HEK293T (cell line): ENCODE results near the gene EPGN.

ENCODE experiments used
- BHLHE40 ChIP-seq: fragments of 450-650 bp; IDR thresholded peaks from 2 replicates; pipeline ENCODE4 v1.6.1; 2016; ENCODE audit warnings: mild to moderate bottlenecking, moderate library complexity, borderline replicate concordance
- ELF4 ChIP-seq: fragments of 450-650 bp; IDR thresholded peaks from 2 replicates; pipeline ENCODE4 v1.6.1; 2017; ENCODE audit warnings: antibody characterized with exemption
- FOXA1 ChIP-seq: fragments of 450-650 bp; IDR thresholded peaks from 2 replicates; pipeline ENCODE4 v1.6.1; 2016; ENCODE audit warnings: mild to moderate bottlenecking
- FOXK2 ChIP-seq: fragments of 450-650 bp; IDR thresholded peaks from 2 replicates; pipeline ENCODE4 v1.6.1; 2016; ENCODE audit warnings: mild to moderate bottlenecking
- FOXM1 ChIP-seq: fragments of 450-650 bp; IDR thresholded peaks from 2 replicates; pipeline ENCODE4 v1.6.1; 2017; ENCODE audit warnings: mild to moderate bottlenecking, borderline replicate concordance
- HDGF ChIP-seq: fragments of 450-650 bp; IDR thresholded peaks from 2 replicates; pipeline ENCODE4 v1.6.1; 2017; ENCODE audit warnings: antibody characterized with exemption, borderline replicate concordance
- SP1 ChIP-seq: fragments of 450-650 bp; IDR thresholded peaks from 2 replicates; pipeline ENCODE4 v1.6.1; 2017
- SUZ12 ChIP-seq: fragments of 450-650 bp; IDR thresholded peaks from 2 replicates; pipeline ENCODE4 v1.6.1; 2016; ENCODE audit warnings: mild to moderate bottlenecking
- TARDBP ChIP-seq: fragments of 450-650 bp; IDR thresholded peaks from 2 replicates; pipeline ENCODE4 v1.6.1; 2016
- TF ChIP-seq, protein P1 (sequence below): fragments of 450-650 bp; IDR thresholded peaks from 2 replicates; pipeline ENCODE4 v1.6.1; 2016

DNA sequence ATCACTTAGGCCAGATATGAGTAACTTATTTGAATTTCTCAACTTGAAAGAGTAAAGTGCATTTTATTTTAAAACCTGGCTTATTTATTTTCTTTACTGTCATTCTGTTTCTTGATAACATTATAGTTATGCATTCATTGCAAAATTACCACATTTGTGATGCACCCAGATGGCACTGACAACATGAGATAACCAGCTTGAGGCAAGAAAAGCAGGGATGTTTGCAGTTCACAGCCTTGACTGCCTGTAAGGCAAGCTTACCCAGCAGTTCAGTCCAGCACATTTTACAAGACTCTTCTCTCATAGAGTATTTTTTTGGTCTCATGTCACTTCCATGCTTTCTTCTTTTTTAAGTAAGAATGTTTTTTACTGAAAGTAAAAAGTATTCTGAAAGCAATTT is 25.3 kb upstream of the EPGN start:
- no peak for TF ChIP-seq BHLHE40
- no peak for TF ChIP-seq TARDBP
- TF ChIP-seq FOXM1: no peak
- no peak for TF ChIP-seq HDGF
- TF ChIP-seq SP1: no peak
- no peak for TF ChIP-seq ELF4
- TF ChIP-seq SUZ12: no peak
- no peak for TF ChIP-seq FOXK2
- no peak for TF ChIP-seq FOXA1
- TF ChIP-seq, protein P1, sequence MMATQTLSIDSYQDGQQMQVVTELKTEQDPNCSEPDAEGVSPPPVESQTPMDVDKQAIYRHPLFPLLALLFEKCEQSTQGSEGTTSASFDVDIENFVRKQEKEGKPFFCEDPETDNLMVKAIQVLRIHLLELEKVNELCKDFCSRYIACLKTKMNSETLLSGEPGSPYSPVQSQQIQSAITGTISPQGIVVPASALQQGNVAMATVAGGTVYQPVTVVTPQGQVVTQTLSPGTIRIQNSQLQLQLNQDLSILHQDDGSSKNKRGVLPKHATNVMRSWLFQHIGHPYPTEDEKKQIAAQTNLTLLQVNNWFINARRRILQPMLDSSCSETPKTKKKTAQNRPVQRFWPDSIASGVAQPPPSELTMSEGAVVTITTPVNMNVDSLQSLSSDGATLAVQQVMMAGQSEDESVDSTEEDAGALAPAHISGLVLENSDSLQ: no peak
